PFSK-1 (cell line): ENCODE measurements around the gene SETBP1.

Experiments used
- POLR2AphosphoS5 ChIP-seq: IDR thresholded peaks from 2 replicates; pipeline ENCODE4 v1.6.1; 2012; ENCODE audit warnings: low read depth, mild to moderate bottlenecking, control low read depth, low read length, moderate library complexity
- REST ChIP-seq, 2 experiments: IDR thresholded peaks; 2 replicates each; pipeline versions ENCODE4 v1.6.1 to v1.8.0; 2011 to 2012; ENCODE audit warnings: low read depth in 2 of 2, low read length in 2 of 2, control low read depth in 1 of 2, inconsistent platforms in 1 of 2, mild to moderate bottlenecking in 1 of 2, moderate library complexity in 1 of 2; ENCODE audit not compliant: insufficient read depth in 1 of 2

GRCh38 chr18:44812426-44812825, 131.7 kb downstream of the SETBP1 start:
- no peak for TF ChIP-seq REST (IDR thresholded peaks at IDR 0.05; ENCODE audit: insufficient read depth in 1 of 2, low read depth in 2 of 2, low read length in 2 of 2)
- no peak for TF ChIP-seq POLR2AphosphoS5
